Measurements from ENCODE around the gene NDE1.

- TF ChIP-seq CTCF (IDR thresholded peaks at IDR 0.05) (no peak), POLR2A (IDR thresholded peaks at IDR 0.05) (no peak)
Measured at GRCh38 chr16:15741207-15741871, 91.3 kb downstream of the NDE1 start.
